Neural cell (in vitro differentiated cells): ENCODE results near the gene ZDHHC3. TPM values are rescaled to one million over a fixed set of nuclear protein-coding genes. Genes with fewer than 3 reads are reported as not detected.
A peak's percentile ranks its signal among the peaks of the same experiment; 100 is the strongest.

Source experiments
- H2AFZ ChIP-seq: fragments of 200-600, 300-800 bp; sonication (generic), shearing (Covaris generic); 2 replicates; pipeline ENCODE4 v1.6.0; 2014; ENCODE audit warnings: low read depth, mild to moderate bottlenecking, antibody characterized with exemption, low read length, moderate library complexity
- H3F3A ChIP-seq: fragments of 200-600 bp; shearing (Covaris generic); 2 replicates; pipeline ENCODE4 v1.6.1; 2016; ENCODE audit warnings: mild to moderate bottlenecking, moderate library complexity, mixed read lengths, antibody characterized with exemption, low read length; ENCODE audit not compliant: insufficient read depth, poor library complexity, severe bottlenecking
- H3K27ac ChIP-seq: fragments of 200-600, 300-800 bp; sonication (generic), shearing (Covaris generic); 2 replicates; pipeline ENCODE4 v1.5.1; 2014; ENCODE audit warnings: mild to moderate bottlenecking, low read length, moderate library complexity
- H3K27me3 ChIP-seq: fragments of 300-800, 200-600 bp; sonication (generic), shearing (Covaris generic); 2 replicates; pipeline ENCODE4 v1.6.0; 2014; ENCODE audit warnings: mild to moderate bottlenecking, low read depth, low read length, moderate library complexity; ENCODE audit not compliant: insufficient read depth
- H3K36me3 ChIP-seq: fragments of 300-800, 200-600 bp; sonication (generic), shearing (Covaris generic); 2 replicates; pipeline ENCODE4 v1.5.1; 2014; ENCODE audit warnings: mild to moderate bottlenecking, antibody characterized with exemption, low read length, moderate library complexity; ENCODE audit not compliant: insufficient read depth
- H3K4me2 ChIP-seq: fragments of 300-800, 200-600 bp; sonication (generic), shearing (Covaris generic); 2 replicates; pipeline ENCODE4 v1.6.0; 2014; ENCODE audit warnings: mild to moderate bottlenecking, low read length
- H3K4me3 ChIP-seq: fragments of 300-800, 200-600 bp; sonication (generic), shearing (Covaris generic); 2 replicates; pipeline ENCODE4 v1.5.1; 2014; ENCODE audit warnings: mild to moderate bottlenecking, low read length, moderate library complexity
- H3K79me2 ChIP-seq: fragments of 200-600 bp; shearing (Covaris generic); replicated peaks from 2 replicates; pipeline ENCODE4 v1.6.0; 2014; ENCODE audit warnings: mild to moderate bottlenecking, low read length, moderate library complexity; ENCODE audit not compliant: insufficient read depth
- H3K9ac ChIP-seq: fragments of 300-800, 200-600 bp; sonication (generic), shearing (Covaris generic); 2 replicates; pipeline ENCODE4 v1.6.1; 2016; ENCODE audit warnings: mild to moderate bottlenecking, low read length, mixed read lengths
- H3K9me2 ChIP-seq: fragments of 200-600 bp; shearing (Covaris generic); 2 replicates; pipeline ENCODE4 v1.6.1; 2016; ENCODE audit warnings: mild to moderate bottlenecking, low read length, mixed read lengths; ENCODE audit not compliant: insufficient read depth
- H3K9me3 ChIP-seq: fragments of 200-600, 300-800 bp; sonication (generic), shearing (Covaris generic); 2 replicates; pipeline ENCODE4 v1.6.1; 2016; ENCODE audit warnings: mild to moderate bottlenecking, mixed run types, low read length, moderate library complexity, mixed read lengths
- H4K20me1 ChIP-seq: fragments of 200-600 bp; shearing (Covaris generic); 2 replicates; pipeline ENCODE4 v1.6.1; 2016; ENCODE audit warnings: mild to moderate bottlenecking, mixed run types; ENCODE audit not compliant: insufficient read depth
- EP300 ChIP-seq: fragments of 450-650 bp; conservative IDR thresholded peaks from 2 replicates; pipeline ENCODE4 v1.6.1; 2014; ENCODE audit warnings: antibody characterized with exemption, mild to moderate bottlenecking, moderate library complexity; ENCODE audit not compliant: poor library complexity, severe bottlenecking
- EZH2 ChIP-seq: fragments of 200-600, 300-800 bp; shearing (Covaris generic), sonication (generic); IDR thresholded peaks from 2 replicates; pipeline ENCODE4 v1.6.1; 2014; ENCODE audit warnings: antibody characterized with exemption, low read length, borderline replicate concordance, mild to moderate bottlenecking; ENCODE audit not compliant: insufficient read depth, poor library complexity, severe bottlenecking
- MXI1 ChIP-seq: fragments of 450-650 bp; conservative IDR thresholded peaks from 2 replicates; pipeline ENCODE4 v1.6.1; 2014; ENCODE audit warnings: antibody characterized with exemption, mild to moderate bottlenecking; ENCODE audit not compliant: poor library complexity, severe bottlenecking
- POLR2AphosphoS5 ChIP-seq: IDR thresholded peaks from 2 replicates; pipeline ENCODE4 v1.6.1; 2012
- RAD21 ChIP-seq: fragments of 450-650 bp; conservative IDR thresholded peaks from 2 replicates; pipeline ENCODE4 v1.6.1; 2014; ENCODE audit warnings: antibody characterized with exemption, mild to moderate bottlenecking, moderate library complexity
- SMC3 ChIP-seq: fragments of 450-650 bp; conservative IDR thresholded peaks from 2 replicates; pipeline ENCODE4 v1.6.1; 2014; ENCODE audit warnings: antibody characterized with exemption, mild to moderate bottlenecking, moderate library complexity; ENCODE audit not compliant: poor library complexity
- TAF1 ChIP-seq: IDR thresholded peaks from 2 replicates; pipeline ENCODE4 v1.6.1; 2012; ENCODE audit warnings: low read depth
- polyA minus RNA-seq: library from RNA; depleted of rRNA, polyadenylated mRNA; stranded (reverse); fragments of >200 nt; gene quantifications from 2 replicates; pipeline ENCODE4 v1.2.3, GENCODE V29; 2014
- polyA plus RNA-seq: library from polyadenylated mRNA; depleted of rRNA; stranded (reverse); fragments of >200 nt; gene quantifications from 2 replicates; pipeline ENCODE4 v1.2.3, GENCODE V29; 2014
- TF ChIP-seq, protein P1 (sequence below): IDR thresholded peaks from 2 replicates; pipeline ENCODE4 v1.6.1; 2012; ENCODE audit warnings: borderline replicate concordance
- TF ChIP-seq, protein P2 (sequence below): fragments of 450-650 bp; IDR thresholded peaks from 2 replicates; pipeline ENCODE4 v1.5.1; 2014; ENCODE audit warnings: antibody characterized with exemption, mild to moderate bottlenecking, moderate library complexity; ENCODE audit not compliant: poor library complexity, severe bottlenecking

The ZDHHC3 gene, protein sequence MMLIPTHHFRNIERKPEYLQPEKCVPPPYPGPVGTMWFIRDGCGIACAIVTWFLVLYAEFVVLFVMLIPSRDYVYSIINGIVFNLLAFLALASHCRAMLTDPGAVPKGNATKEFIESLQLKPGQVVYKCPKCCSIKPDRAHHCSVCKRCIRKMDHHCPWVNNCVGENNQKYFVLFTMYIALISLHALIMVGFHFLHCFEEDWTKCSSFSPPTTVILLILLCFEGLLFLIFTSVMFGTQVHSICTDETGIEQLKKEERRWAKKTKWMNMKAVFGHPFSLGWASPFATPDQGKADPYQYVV
- polyA plus RNA-seq (35.8 and 45.3 TPM in 2 replicates), polyA minus RNA-seq (55.3 and 56.5 TPM in 2 replicates)

DNA sequence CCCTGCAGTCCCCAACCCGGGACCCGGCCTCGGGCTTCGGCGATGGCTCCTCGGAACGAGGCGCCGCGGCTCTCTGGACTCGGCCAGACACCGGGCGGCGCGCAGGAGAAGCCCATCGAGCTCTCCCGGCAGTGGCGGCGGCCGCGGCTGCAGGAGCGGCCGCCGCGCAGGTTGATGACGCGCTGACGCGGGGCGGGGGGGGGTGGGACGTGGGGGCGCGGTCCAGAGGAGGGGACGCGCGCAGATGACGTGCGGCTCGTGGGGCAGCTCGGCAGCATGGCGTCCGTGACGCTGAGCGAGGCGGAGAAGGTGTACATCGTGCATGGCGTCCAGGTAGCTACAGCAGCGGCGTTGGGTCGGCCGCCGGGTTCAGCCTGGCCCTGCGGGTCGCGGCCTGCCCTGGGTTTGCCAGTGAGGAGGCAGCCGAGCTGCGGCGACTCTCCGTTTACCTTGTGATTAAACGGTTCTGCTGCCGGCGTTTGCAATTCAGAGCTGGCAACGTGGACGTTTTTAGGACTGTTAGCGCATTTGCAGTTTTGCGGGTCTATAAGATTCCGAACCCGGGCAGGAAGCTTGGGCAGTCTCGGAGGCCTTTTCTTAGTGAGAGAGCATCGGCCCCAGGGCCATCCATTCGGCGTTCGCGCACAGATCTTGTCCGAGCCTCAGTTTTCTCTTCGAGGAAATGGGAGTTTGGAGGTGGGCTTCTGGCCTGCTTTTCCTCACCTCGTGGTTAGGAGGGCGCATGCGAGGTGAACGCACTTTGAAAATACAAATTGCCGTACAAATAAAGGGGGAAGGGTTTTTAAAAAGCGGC is at the start of gene ZDHHC3, which contains the start of gene EXOSC7:
Gene ZDHHC3, minus strand, starts transcription at position 173 of the 814 bp plus-strand sequence. CDS start 16,738 bp downstream, outside the sequence.
Gene EXOSC7, plus strand, starts transcription at position 243 of the 814 bp plus-strand sequence. Its CDS starts 34 bp downstream, at position 277.
- Histone ChIP-seq H3K4me2 (peak within 1 kb of the TSS; percentile 91), H2AFZ (peak within 1 kb of the TSS; percentile 97), H4K20me1 (no peaks in the 10 kb centered on the region), H3K79me2 (peaks cover 49% of the 10 kb centered on the region), H3K27ac (peak within 1 kb of the TSS; percentile 90), H3F3A (no peaks in the 10 kb centered on the region), H3K9me3 (no peaks in the 10 kb centered on the region), H3K9ac (peak within 1 kb of the TSS; percentile 92), H3K27me3 (no peaks in the 10 kb centered on the region), H3K4me3 (peak within 1 kb of the TSS; percentile 95), H3K9me2 (no peaks in the 10 kb centered on the region), H3K36me3 (no peaks in the 10 kb centered on the region)
- TF ChIP-seq SMC3: no peak
- no peak for TF ChIP-seq RAD21
- TF ChIP-seq MXI1: peak; percentile 97
- no peak for TF ChIP-seq EZH2
- TF ChIP-seq POLR2AphosphoS5: peak; percentile 97
- TF ChIP-seq, protein P1, sequence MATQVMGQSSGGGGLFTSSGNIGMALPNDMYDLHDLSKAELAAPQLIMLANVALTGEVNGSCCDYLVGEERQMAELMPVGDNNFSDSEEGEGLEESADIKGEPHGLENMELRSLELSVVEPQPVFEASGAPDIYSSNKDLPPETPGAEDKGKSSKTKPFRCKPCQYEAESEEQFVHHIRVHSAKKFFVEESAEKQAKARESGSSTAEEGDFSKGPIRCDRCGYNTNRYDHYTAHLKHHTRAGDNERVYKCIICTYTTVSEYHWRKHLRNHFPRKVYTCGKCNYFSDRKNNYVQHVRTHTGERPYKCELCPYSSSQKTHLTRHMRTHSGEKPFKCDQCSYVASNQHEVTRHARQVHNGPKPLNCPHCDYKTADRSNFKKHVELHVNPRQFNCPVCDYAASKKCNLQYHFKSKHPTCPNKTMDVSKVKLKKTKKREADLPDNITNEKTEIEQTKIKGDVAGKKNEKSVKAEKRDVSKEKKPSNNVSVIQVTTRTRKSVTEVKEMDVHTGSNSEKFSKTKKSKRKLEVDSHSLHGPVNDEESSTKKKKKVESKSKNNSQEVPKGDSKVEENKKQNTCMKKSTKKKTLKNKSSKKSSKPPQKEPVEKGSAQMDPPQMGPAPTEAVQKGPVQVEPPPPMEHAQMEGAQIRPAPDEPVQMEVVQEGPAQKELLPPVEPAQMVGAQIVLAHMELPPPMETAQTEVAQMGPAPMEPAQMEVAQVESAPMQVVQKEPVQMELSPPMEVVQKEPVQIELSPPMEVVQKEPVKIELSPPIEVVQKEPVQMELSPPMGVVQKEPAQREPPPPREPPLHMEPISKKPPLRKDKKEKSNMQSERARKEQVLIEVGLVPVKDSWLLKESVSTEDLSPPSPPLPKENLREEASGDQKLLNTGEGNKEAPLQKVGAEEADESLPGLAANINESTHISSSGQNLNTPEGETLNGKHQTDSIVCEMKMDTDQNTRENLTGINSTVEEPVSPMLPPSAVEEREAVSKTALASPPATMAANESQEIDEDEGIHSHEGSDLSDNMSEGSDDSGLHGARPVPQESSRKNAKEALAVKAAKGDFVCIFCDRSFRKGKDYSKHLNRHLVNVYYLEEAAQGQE: peak; percentile 58
- TF ChIP-seq, protein P2, sequence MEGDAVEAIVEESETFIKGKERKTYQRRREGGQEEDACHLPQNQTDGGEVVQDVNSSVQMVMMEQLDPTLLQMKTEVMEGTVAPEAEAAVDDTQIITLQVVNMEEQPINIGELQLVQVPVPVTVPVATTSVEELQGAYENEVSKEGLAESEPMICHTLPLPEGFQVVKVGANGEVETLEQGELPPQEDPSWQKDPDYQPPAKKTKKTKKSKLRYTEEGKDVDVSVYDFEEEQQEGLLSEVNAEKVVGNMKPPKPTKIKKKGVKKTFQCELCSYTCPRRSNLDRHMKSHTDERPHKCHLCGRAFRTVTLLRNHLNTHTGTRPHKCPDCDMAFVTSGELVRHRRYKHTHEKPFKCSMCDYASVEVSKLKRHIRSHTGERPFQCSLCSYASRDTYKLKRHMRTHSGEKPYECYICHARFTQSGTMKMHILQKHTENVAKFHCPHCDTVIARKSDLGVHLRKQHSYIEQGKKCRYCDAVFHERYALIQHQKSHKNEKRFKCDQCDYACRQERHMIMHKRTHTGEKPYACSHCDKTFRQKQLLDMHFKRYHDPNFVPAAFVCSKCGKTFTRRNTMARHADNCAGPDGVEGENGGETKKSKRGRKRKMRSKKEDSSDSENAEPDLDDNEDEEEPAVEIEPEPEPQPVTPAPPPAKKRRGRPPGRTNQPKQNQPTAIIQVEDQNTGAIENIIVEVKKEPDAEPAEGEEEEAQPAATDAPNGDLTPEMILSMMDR: no peak
- TF ChIP-seq TAF1: peak; percentile 64

DNA sequence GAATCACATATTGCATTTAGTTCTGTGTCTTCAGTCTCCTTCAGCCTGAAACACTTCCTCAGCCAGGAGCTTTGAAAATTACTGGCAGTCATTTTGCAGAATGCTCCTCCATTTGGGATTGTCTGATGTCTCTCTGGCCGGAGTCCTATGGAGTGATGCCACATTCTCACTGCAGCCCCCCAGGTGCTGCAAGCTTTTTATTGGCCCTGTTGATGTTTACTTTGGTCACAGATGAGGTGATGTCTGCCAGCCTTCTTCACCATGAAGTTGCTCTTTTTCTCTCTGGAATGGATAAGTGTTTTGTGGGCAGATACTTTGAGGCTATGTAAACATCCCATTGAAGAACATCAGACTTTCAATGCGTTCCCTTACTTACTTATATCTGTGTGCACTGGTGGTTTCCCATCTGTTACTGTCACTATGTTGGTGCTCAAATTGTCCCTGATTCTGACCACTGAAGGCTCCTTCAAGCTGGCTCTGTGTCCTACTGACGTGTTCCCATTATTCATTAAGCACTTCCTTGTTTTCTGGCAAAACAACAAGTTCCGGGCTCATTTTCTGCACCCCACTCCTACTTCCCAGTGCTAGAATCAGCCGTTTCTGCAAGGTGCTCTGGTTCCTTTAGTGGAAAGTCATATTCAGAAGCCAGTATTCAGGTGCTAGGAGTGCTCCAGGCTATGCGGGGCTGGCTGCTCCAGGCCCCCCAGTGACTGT is 48.7 kb upstream of the ZDHHC3 start:
- Histone ChIP-seq H3K36me3 (no peaks in the 10 kb centered on the region), H3K9me3 (no peaks in the 10 kb centered on the region), H3K27me3 (no peaks in the 10 kb centered on the region), H4K20me1 (no peaks in the 10 kb centered on the region), H3K79me2 (no peaks in the 10 kb centered on the region), H2AFZ (no peak overlapping the region), H3K9me2 (no peaks in the 10 kb centered on the region), H3F3A (no peaks in the 10 kb centered on the region), H3K4me2 (no peak overlapping the region), H3K4me3 (no peak overlapping the region), H3K27ac (no peak overlapping the region), H3K9ac (no peak overlapping the region)
- TF ChIP-seq, protein P2: no peak
- TF ChIP-seq MXI1 (no peak), POLR2AphosphoS5 (no peak), EZH2 (no peak), EP300 (no peak), SMC3 (no peak), TAF1 (no peak), RAD21 (no peak)
- TF ChIP-seq, protein P1: no peak
